ENCODE results near the gene MRTFB.

GRCh38 chr16:14125000-14125681 is 54.0 kb downstream of the MRTFB start:
- TF ChIP-seq CTCF (IDR thresholded peaks at IDR 0.05) (no peak), SIN3A (IDR thresholded peaks at IDR 0.05; ENCODE audit: borderline replicate concordance, insufficient read depth, low read depth, low read length) (no peak), POLR2AphosphoS5 (IDR thresholded peaks at IDR 0.05; ENCODE audit: low read depth, low read length) (no peak)
